ENCODE measurements around the gene FAM151A. TPM values are rescaled to one million over a fixed set of nuclear protein-coding genes. Genes with fewer than 3 reads are reported as not detected.

The FAM151A gene
- total and polyA plus RNA-seq, 2 of the 13 experiments (the other 11 are each of a cell fraction or from before 2014, with no cell fraction given) = 0.29 to 3.6 TPM

DNA sequence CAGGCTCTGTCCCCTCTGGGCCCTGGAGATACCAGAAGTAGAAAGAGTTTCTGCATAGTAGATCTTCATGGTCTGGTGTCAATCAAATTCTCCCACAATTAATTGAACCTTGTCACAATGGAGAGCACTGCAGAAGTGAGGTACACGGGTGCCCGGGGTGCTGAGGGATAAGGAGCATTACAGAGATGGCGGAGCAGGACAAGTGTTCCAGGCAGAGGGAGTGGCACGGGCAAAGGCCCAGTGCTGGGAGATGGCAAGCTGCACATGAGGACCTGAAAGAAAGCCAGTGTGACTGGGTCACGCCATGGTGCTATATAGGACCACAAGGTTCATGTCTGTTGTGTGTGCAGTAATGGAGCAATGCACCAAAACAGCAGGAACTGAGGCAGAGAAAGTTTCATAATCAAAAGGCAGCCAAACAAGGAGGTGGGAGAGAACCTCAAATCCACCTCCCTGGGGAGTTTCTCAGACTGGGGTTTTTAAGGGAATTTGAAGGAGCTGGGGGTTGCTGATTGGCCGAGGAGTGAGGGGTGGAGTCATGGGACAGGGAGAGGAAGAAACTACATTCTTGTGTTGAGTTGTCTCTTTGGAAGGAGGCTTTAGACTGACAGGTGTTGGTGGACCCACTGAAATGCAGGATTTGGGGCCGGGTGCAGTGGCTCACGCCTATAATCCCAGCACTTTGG lies 47.6 kb downstream of the FAM151A start:
- Histone ChIP-seq H3K9ac (ENCODE audit: insufficient read depth, low read depth, low read length) (no peak overlapping the region), H3K27me3 (ENCODE audit: control insufficient read depth in 1 of 2, insufficient read depth in 2 of 2, low read length in 2 of 2) (no peaks in the 10 kb centered on the region), H3K4me1 (ENCODE audit: insufficient read depth, low read length) (peaks cover 84% of the 10 kb centered on the region), H3K4me2 (ENCODE audit: low read depth, low read length) (no peak overlapping the region), H3K27ac (ENCODE audit: extremely low read length, insufficient read depth, low read length) (no peak overlapping the region), H3K79me2 (ENCODE audit: insufficient read depth, low read length) (no peaks in the 10 kb centered on the region), H4K20me1 (ENCODE audit: insufficient read depth, low read length) (no peaks in the 10 kb centered on the region), H3K9me3 (ENCODE audit: low read length) (no peaks in the 10 kb centered on the region), H2AFZ (ENCODE audit: low read length) (no peak overlapping the region), H3K36me3 (replicated peaks in 1 of 2; ENCODE audit: control insufficient read depth in 1 of 2, insufficient read depth in 2 of 2, low read length in 2 of 2) (no peaks in the 10 kb centered on the region), H3K4me3 (replicated peaks in 1 of 3; ENCODE audit: insufficient read depth in 1 of 3, low read depth in 2 of 3, low read length in 3 of 3) (no peak overlapping the region)
- FAIRE-seq (no peak), ATAC-seq (no peak), DNase-seq (ENCODE audit: low spot score) (no peak)
- WGBS (ENCODE audit: low lambda C conversion rate) = 92% methylated on average over 8 of the region's 8 CpGs
- BruUV-seq (replicated peaks) = no TSS peak
- intact Hi-C loops (cut with micrococcal nuclease; ENCODE audit: unreplicated experiment) = loop anchor here (5.0 kb wide), 1 partner anchor 47 kb away; the partner anchor contains the start of gene FAM151A
- ChIA-PET CTCF (ENCODE audit: low intra/inter-chr PET ratio, low total read pairs) (no interaction called here), POLR2A (no interaction called here)
- in situ Hi-C loops (cut with HindIII; ENCODE audit: extremely low pct_ligation_motif_present, low pct_unique_long_range_greater_than_20kb) = no loop called here
- no peak for TF ChIP-seq NR2F6 (IDR thresholded peaks at IDR 0.05)
- no peak for TF ChIP-seq NR2F6 (CRISPR knock-in tag; IDR thresholded peaks at IDR 0.05)
- TF ChIP-seq PCBP1 (IDR thresholded peaks at IDR 0.05; ENCODE audit: borderline replicate concordance, low read depth, low read length) = no peak
- TF ChIP-seq TP53 (CRISPR knock-in tag; conservative IDR thresholded peaks at IDR 0.05) = no peak
- no peak for TF ChIP-seq MTF2 (CRISPR knock-in tag; IDR thresholded peaks at IDR 0.05; ENCODE audit: borderline replicate concordance)
- no peak for TF ChIP-seq ZNF44 (CRISPR knock-in tag; IDR thresholded peaks at IDR 0.05)

DNA sequence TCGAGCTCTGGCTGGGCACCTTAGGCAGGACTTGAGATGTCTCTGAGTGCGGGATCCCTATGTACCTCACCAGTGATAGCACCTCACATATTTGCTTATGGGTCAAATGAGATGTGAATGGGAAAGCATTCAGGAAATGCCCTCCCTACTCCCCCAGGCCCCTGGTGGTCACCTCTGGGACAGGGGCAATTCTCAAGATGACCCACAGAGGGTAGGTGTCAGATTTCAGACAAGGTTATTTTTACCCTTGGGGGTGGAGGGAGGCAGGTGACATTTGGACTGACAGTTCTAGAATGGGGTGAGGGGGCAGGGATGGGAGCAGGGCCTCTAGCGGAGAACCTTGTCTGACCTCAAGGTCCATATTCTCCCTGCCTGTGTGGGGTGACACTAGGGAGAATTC lies 48.2 kb downstream of the FAM151A start:
- Histone ChIP-seq H3K27ac (ENCODE audit: extremely low read length, insufficient read depth, low read length) (no peak overlapping the region), H3K9ac (ENCODE audit: insufficient read depth, low read depth, low read length) (no peak overlapping the region), H3K36me3 (replicated peaks in 1 of 2; ENCODE audit: control insufficient read depth in 1 of 2, insufficient read depth in 2 of 2, low read length in 2 of 2) (no peaks in the 10 kb centered on the region), H3K79me2 (ENCODE audit: insufficient read depth, low read length) (no peaks in the 10 kb centered on the region), H3K27me3 (ENCODE audit: control insufficient read depth in 1 of 2, insufficient read depth in 2 of 2, low read length in 2 of 2) (no peaks in the 10 kb centered on the region), H2AFZ (ENCODE audit: low read length) (no peak overlapping the region), H3K4me1 (ENCODE audit: insufficient read depth, low read length) (peaks cover 78% of the 10 kb centered on the region), H4K20me1 (ENCODE audit: insufficient read depth, low read length) (no peaks in the 10 kb centered on the region), H3K4me3 (replicated peaks in 1 of 3; ENCODE audit: insufficient read depth in 1 of 3, low read depth in 2 of 3, low read length in 3 of 3) (no peak overlapping the region), H3K4me2 (ENCODE audit: low read depth, low read length) (no peak overlapping the region), H3K9me3 (ENCODE audit: low read length) (no peaks in the 10 kb centered on the region)
- CTCF ChIA-PET (ENCODE audit: low intra/inter-chr PET ratio, low total read pairs) = no interaction called here
- ATAC-seq = peak; percentile 17
- POLR2A ChIA-PET = no interaction called here
- DNase-seq (ENCODE audit: low spot score) = peak; percentile 49
- in situ Hi-C loops (cut with HindIII; ENCODE audit: extremely low pct_ligation_motif_present, low pct_unique_long_range_greater_than_20kb) = no loop called here
- intact Hi-C loops (cut with micrococcal nuclease; ENCODE audit: unreplicated experiment) = loop anchor here (5.0 kb wide), 1 partner anchor 47 kb away; the partner anchor contains the start of gene FAM151A
- WGBS (ENCODE audit: low lambda C conversion rate) = 59% methylated on average over 3 of the region's 3 CpGs
- no TSS peak for BruUV-seq (replicated peaks)
- FAIRE-seq = no peak
- TF ChIP-seq, protein P1, sequence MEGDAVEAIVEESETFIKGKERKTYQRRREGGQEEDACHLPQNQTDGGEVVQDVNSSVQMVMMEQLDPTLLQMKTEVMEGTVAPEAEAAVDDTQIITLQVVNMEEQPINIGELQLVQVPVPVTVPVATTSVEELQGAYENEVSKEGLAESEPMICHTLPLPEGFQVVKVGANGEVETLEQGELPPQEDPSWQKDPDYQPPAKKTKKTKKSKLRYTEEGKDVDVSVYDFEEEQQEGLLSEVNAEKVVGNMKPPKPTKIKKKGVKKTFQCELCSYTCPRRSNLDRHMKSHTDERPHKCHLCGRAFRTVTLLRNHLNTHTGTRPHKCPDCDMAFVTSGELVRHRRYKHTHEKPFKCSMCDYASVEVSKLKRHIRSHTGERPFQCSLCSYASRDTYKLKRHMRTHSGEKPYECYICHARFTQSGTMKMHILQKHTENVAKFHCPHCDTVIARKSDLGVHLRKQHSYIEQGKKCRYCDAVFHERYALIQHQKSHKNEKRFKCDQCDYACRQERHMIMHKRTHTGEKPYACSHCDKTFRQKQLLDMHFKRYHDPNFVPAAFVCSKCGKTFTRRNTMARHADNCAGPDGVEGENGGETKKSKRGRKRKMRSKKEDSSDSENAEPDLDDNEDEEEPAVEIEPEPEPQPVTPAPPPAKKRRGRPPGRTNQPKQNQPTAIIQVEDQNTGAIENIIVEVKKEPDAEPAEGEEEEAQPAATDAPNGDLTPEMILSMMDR (CRISPR knock-in tag; IDR thresholded peaks at IDR 0.05) = peak; percentile 18; the same call in 1 of the 2 replicates
- 0 out of 2 replicates have a peak, but pooled peaks have one; percentile 45 for TF ChIP-seq RXRA (CRISPR knock-in tag; IDR thresholded peaks at IDR 0.05)
- 0 out of 2 replicates have a peak, but pooled peaks have one; percentile 46 for TF ChIP-seq ZNF768 (CRISPR knock-in tag; IDR thresholded peaks at IDR 0.05)
- peak; percentile 93 for TF ChIP-seq SIX4 (CRISPR knock-in tag; IDR thresholded peaks at IDR 0.05)
- no peak for TF ChIP-seq SPEN (CRISPR knock-in tag; IDR thresholded peaks at IDR 0.05; ENCODE audit: low read depth)
- TF ChIP-seq TBL1XR1 (IDR thresholded peaks at IDR 0.05; ENCODE audit: borderline replicate concordance, low read length, partially characterized antibody) = no peak
- TF ChIP-seq SIX1 (CRISPR knock-in tag; IDR thresholded peaks at IDR 0.05; ENCODE audit: borderline replicate concordance) = peak; percentile 82
- TF ChIP-seq, protein P2, sequence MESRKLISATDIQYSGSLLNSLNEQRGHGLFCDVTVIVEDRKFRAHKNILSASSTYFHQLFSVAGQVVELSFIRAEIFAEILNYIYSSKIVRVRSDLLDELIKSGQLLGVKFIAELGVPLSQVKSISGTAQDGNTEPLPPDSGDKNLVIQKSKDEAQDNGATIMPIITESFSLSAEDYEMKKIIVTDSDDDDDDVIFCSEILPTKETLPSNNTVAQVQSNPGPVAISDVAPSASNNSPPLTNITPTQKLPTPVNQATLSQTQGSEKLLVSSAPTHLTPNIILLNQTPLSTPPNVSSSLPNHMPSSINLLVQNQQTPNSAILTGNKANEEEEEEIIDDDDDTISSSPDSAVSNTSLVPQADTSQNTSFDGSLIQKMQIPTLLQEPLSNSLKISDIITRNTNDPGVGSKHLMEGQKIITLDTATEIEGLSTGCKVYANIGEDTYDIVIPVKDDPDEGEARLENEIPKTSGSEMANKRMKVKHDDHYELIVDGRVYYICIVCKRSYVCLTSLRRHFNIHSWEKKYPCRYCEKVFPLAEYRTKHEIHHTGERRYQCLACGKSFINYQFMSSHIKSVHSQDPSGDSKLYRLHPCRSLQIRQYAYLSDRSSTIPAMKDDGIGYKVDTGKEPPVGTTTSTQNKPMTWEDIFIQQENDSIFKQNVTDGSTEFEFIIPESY (CRISPR knock-in tag; IDR thresholded peaks at IDR 0.05) = peak; percentile 45; the same call in 1 of the 2 replicates
- no peak for TF ChIP-seq HIVEP1 (CRISPR knock-in tag; IDR thresholded peaks at IDR 0.05)

Data from HepG2 (cell line).